ENCODE measurements around the gene SCUBE1. TPM values are rescaled to one million over a fixed set of nuclear protein-coding genes. Genes with fewer than 3 reads are reported as not detected.

The SCUBE1 gene
- total RNA-seq, 1 experiment from 2014 or later = not detected

DNA sequence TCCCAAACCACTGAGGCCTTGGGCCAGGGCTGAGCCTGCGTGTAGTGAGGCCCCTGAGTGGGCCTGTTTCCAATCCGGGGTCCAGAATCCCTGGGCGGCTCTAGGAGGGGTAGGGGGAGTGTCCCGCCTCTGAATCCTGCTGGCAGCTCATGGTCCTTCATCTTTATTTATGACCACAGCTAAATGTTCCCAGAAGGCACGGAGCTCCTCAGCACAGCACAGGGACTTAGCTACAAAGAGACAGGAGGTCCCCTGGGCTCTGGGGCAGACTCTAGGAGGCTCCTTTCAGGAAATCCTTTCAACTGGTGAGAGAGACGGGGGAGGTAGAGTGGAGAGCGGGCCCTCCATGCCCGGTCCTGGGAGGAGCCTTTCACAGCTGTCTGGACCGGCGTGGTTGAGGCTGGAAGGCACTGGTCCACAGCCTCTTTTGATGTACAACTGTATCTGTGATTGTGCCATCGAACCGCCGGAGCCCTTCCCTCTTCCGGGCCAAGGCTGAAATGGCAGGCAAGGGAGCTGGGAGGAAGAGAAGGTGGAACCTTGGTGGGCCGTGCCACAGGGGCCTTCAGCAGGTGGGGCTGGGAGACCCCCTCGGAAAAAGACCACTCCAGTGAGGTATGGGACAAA, 46.8 kb downstream of the SCUBE1 start:
- no TSS peak for BruUV-seq (replicated peaks)
- POLR2A ChIA-PET = no interaction called here
- no peak for DNase-seq (ENCODE audit: low read depth, low spot score)
- no peaks in the 10 kb centered on the region for H3K9me3 ChIP-seq (ENCODE audit: control insufficient read depth, insufficient read depth, low read depth, low read length)
- H3K4me1 ChIP-seq (ENCODE audit: control insufficient read depth, insufficient read depth, low read length) = no peaks in the 10 kb centered on the region
- ATAC-seq = no peak
- no peaks in the 10 kb centered on the region for H3K36me3 ChIP-seq (ENCODE audit: control insufficient read depth, insufficient read depth, low read length)
- intact Hi-C loops (cut with micrococcal nuclease; ENCODE audit: unreplicated experiment) (no loop called here), in situ Hi-C loops (cut with HindIII; ENCODE audit: low pct_unique_long_range_greater_than_20kb, low sequenced_read_pairs) (no loop called here)
- CTCF ChIA-PET = no interaction called here
- no peak overlapping the region for H3K27ac ChIP-seq (ENCODE audit: low read length)
- TF ChIP-seq SIN3A (IDR thresholded peaks at IDR 0.05; ENCODE audit: borderline replicate concordance, insufficient read depth, low read depth, low read length) = no peak
- TF ChIP-seq, protein P1, sequence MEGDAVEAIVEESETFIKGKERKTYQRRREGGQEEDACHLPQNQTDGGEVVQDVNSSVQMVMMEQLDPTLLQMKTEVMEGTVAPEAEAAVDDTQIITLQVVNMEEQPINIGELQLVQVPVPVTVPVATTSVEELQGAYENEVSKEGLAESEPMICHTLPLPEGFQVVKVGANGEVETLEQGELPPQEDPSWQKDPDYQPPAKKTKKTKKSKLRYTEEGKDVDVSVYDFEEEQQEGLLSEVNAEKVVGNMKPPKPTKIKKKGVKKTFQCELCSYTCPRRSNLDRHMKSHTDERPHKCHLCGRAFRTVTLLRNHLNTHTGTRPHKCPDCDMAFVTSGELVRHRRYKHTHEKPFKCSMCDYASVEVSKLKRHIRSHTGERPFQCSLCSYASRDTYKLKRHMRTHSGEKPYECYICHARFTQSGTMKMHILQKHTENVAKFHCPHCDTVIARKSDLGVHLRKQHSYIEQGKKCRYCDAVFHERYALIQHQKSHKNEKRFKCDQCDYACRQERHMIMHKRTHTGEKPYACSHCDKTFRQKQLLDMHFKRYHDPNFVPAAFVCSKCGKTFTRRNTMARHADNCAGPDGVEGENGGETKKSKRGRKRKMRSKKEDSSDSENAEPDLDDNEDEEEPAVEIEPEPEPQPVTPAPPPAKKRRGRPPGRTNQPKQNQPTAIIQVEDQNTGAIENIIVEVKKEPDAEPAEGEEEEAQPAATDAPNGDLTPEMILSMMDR (IDR thresholded peaks at IDR 0.05) = no peak
- no peak for TF ChIP-seq TCF7L2 (IDR thresholded peaks at IDR 0.05; ENCODE audit: low read depth, low read length)
- TF ChIP-seq, protein P2, sequence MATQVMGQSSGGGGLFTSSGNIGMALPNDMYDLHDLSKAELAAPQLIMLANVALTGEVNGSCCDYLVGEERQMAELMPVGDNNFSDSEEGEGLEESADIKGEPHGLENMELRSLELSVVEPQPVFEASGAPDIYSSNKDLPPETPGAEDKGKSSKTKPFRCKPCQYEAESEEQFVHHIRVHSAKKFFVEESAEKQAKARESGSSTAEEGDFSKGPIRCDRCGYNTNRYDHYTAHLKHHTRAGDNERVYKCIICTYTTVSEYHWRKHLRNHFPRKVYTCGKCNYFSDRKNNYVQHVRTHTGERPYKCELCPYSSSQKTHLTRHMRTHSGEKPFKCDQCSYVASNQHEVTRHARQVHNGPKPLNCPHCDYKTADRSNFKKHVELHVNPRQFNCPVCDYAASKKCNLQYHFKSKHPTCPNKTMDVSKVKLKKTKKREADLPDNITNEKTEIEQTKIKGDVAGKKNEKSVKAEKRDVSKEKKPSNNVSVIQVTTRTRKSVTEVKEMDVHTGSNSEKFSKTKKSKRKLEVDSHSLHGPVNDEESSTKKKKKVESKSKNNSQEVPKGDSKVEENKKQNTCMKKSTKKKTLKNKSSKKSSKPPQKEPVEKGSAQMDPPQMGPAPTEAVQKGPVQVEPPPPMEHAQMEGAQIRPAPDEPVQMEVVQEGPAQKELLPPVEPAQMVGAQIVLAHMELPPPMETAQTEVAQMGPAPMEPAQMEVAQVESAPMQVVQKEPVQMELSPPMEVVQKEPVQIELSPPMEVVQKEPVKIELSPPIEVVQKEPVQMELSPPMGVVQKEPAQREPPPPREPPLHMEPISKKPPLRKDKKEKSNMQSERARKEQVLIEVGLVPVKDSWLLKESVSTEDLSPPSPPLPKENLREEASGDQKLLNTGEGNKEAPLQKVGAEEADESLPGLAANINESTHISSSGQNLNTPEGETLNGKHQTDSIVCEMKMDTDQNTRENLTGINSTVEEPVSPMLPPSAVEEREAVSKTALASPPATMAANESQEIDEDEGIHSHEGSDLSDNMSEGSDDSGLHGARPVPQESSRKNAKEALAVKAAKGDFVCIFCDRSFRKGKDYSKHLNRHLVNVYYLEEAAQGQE (IDR thresholded peaks at IDR 0.05; ENCODE audit: insufficient read depth in 1 of 2, low read depth in 2 of 2, low read length in 1 of 2) = no peak
- no peak for TF ChIP-seq POLR2AphosphoS5 (IDR thresholded peaks at IDR 0.05; ENCODE audit: low read depth, low read length)
- H3K4me3 ChIP-seq (ENCODE audit: low read depth in 2 of 2, low read length in 2 of 2) = no peak overlapping the region
- no peaks in the 10 kb centered on the region for H3K27me3 ChIP-seq (ENCODE audit: control insufficient read depth, insufficient read depth, low read length)

DNA sequence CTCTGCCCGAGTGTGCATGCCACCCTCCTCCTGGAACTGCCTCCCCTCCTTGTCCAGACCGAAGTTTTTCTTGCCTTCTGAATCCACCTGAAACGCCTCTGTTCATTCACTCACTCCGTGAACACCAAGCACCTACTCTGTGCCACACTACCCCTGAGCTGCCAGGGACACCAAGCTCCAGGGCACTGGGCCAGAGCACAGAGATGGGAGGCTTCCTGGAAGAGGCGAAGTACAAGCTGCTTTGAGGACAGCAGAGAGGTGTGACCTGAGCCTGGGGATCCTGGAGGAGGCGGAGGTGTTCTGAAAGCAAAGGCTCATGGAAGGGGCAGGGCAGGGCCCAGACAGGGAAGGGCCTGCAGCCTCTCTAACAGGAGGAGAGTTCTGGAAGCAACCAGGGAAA, 47.5 kb downstream of the SCUBE1 start:
- BruUV-seq (replicated peaks) = no TSS peak

More for the DNA sequence above, 47.5 kb downstream of the SCUBE1 start:
- in situ Hi-C loops (cut with HindIII; ENCODE audit: low pct_unique_long_range_greater_than_20kb, low sequenced_read_pairs) (no loop called here), intact Hi-C loops (cut with micrococcal nuclease; ENCODE audit: unreplicated experiment) (no loop called here)
- ATAC-seq (no peak; the same call in 1 of the 2 replicates), DNase-seq (ENCODE audit: low read depth, low spot score) (no peak)
- Histone ChIP-seq H3K4me1 (ENCODE audit: control insufficient read depth, insufficient read depth, low read length) (no peaks in the 10 kb centered on the region), H3K36me3 (ENCODE audit: control insufficient read depth, insufficient read depth, low read length) (no peaks in the 10 kb centered on the region), H3K4me3 (ENCODE audit: low read depth in 2 of 2, low read length in 2 of 2) (no peak overlapping the region), H3K27me3 (ENCODE audit: control insufficient read depth, insufficient read depth, low read length) (no peaks in the 10 kb centered on the region), H3K27ac (ENCODE audit: low read length) (no peak overlapping the region), H3K9me3 (ENCODE audit: control insufficient read depth, insufficient read depth, low read depth, low read length) (no peaks in the 10 kb centered on the region)
- POLR2A ChIA-PET = no interaction called here
- CTCF ChIA-PET = no interaction called here
- TF ChIP-seq TCF7L2 (IDR thresholded peaks at IDR 0.05; ENCODE audit: low read depth, low read length) = no peak
- no peak for TF ChIP-seq SIN3A (IDR thresholded peaks at IDR 0.05; ENCODE audit: borderline replicate concordance, insufficient read depth, low read depth, low read length)
- TF ChIP-seq, protein P1 (IDR thresholded peaks at IDR 0.05) = no peak
- TF ChIP-seq, protein P2 (IDR thresholded peaks at IDR 0.05; ENCODE audit: insufficient read depth in 1 of 2, low read depth in 2 of 2, low read length in 1 of 2) = no peak
- TF ChIP-seq POLR2AphosphoS5 (IDR thresholded peaks at IDR 0.05; ENCODE audit: low read depth, low read length) = no peak
